ENCODE results near the gene GAREM2.

- no peak for TF ChIP-seq CTCF (conservative IDR thresholded peaks at IDR 0.05)
- no peak for TF ChIP-seq EZH2 (IDR thresholded peaks at IDR 0.05; ENCODE audit: low read depth)
These were observed 8.7 kb upstream of the GAREM2 start for GRCh38 chr2:26164231-26164630.

Measured in PC-9 (cell line).